WTC11 (cell line): ENCODE results near the gene DSTN.

ENCODE experiments used
- CTCF ChIP-seq: fragments of 200-600 bp; IDR thresholded peaks from 2 replicates; pipeline ENCODE4 v1.8.0; 2022; ENCODE audit warnings: antibody characterized with exemption
- SMAD3 ChIP-seq: sonication (generic); formaldehyde crosslinking; IDR thresholded peaks from 2 replicates; pipeline ENCODE4 v1.8.0; 2022; ENCODE audit warnings: missing genetic modification reagents, mild to moderate bottlenecking, borderline replicate concordance
- TF ChIP-seq, protein P1 (sequence below): fragments of 250-450 bp; sonication (Bioruptor Pico); IDR thresholded peaks from 2 replicates; pipeline ENCODE4 v2.1.2; 2022; ENCODE audit warnings: mild to moderate bottlenecking, moderate library complexity
- TF ChIP-seq, protein P2 (sequence below): sonication (generic); formaldehyde crosslinking; IDR thresholded peaks from 2 replicates; pipeline ENCODE4 v1.8.0; 2023; ENCODE audit warnings: mild to moderate bottlenecking, missing genetic modification reagents

DNA sequence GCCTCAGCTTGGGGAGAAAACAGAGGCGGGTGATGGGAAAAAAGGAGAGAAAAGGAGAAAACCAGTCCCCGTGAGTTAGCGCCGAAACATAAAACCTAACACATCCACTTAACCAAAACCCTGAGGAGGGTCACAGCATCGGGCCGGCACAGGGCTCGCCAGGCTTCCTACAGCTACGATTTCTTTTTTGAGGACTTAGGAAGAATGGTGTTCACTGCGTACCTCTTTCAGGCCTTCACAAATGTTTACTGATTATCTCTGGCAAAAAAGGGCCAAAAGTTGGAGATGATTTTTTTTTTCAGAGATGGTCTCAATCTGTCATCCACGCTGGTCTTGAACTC, 48.8 kb downstream of the DSTN start:
- no peak for TF ChIP-seq CTCF
- TF ChIP-seq, protein P1, sequence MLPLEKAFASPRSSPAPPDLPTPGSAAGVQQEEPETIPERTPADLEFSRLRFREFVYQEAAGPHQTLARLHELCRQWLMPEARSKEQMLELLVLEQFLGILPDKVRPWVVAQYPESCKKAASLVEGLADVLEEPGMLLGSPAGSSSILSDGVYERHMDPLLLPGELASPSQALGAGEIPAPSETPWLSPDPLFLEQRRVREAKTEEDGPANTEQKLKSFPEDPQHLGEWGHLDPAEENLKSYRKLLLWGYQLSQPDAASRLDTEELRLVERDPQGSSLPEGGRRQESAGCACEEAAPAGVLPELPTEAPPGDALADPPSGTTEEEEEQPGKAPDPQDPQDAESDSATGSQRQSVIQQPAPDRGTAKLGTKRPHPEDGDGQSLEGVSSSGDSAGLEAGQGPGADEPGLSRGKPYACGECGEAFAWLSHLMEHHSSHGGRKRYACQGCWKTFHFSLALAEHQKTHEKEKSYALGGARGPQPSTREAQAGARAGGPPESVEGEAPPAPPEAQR (CRISPR knock-in tag) = no peak
- TF ChIP-seq SMAD3 (CRISPR knock-in tag) = no peak
- TF ChIP-seq, protein P2, sequence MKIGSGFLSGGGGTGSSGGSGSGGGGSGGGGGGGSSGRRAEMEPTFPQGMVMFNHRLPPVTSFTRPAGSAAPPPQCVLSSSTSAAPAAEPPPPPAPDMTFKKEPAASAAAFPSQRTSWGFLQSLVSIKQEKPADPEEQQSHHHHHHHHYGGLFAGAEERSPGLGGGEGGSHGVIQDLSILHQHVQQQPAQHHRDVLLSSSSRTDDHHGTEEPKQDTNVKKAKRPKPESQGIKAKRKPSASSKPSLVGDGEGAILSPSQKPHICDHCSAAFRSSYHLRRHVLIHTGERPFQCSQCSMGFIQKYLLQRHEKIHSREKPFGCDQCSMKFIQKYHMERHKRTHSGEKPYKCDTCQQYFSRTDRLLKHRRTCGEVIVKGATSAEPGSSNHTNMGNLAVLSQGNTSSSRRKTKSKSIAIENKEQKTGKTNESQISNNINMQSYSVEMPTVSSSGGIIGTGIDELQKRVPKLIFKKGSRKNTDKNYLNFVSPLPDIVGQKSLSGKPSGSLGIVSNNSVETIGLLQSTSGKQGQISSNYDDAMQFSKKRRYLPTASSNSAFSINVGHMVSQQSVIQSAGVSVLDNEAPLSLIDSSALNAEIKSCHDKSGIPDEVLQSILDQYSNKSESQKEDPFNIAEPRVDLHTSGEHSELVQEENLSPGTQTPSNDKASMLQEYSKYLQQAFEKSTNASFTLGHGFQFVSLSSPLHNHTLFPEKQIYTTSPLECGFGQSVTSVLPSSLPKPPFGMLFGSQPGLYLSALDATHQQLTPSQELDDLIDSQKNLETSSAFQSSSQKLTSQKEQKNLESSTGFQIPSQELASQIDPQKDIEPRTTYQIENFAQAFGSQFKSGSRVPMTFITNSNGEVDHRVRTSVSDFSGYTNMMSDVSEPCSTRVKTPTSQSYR (CRISPR knock-in tag) = no peak
